Raji (cell line): Measurements from ENCODE around the gene ZMIZ1.

Experiments used
- POLR2A ChIP-seq: IDR thresholded peaks from 2 replicates; pipeline ENCODE4 v1.6.1; 2011; ENCODE audit warnings: low read depth, low read length, control low read depth; ENCODE audit not compliant: insufficient read depth

Gene ZMIZ1

GRCh38 chr10:79118286-79119202 is 49.8 kb downstream of the ZMIZ1 start:
- TF ChIP-seq POLR2A, result no peak

- TF ChIP-seq POLR2A, result no peak
Observed at GRCh38 chr10:79119306-79119705, 50.5 kb downstream of the ZMIZ1 start.

- no peak for TF ChIP-seq POLR2A
Observed at GRCh38 chr10:79123547-79123963, 54.8 kb downstream of the ZMIZ1 start.

GRCh38 chr10:79124066-79124465 is 55.3 kb downstream of the ZMIZ1 start:
- TF ChIP-seq POLR2A, result no peak

- TF ChIP-seq POLR2A, result no peak
Observed at GRCh38 chr10:79125092-79125491, 56.3 kb downstream of the ZMIZ1 start.

- no peak for TF ChIP-seq POLR2A
Observed at GRCh38 chr10:79126351-79127080, 57.8 kb downstream of the ZMIZ1 start.

GRCh38 chr10:79127151-79127961 is 58.6 kb downstream of the ZMIZ1 start:
- no peak for TF ChIP-seq POLR2A

- no peak for TF ChIP-seq POLR2A
Observed at GRCh38 chr10:79128241-79128922, 59.6 kb downstream of the ZMIZ1 start.

- TF ChIP-seq POLR2A, result no peak
Observed at GRCh38 chr10:79128923-79129305, 60.1 kb downstream of the ZMIZ1 start.

- no peak for TF ChIP-seq POLR2A
Observed at GRCh38 chr10:79129361-79129997, 60.7 kb downstream of the ZMIZ1 start.

GRCh38 chr10:79130255-79130654 is 61.5 kb downstream of the ZMIZ1 start:
- TF ChIP-seq POLR2A, result no peak

- no peak for TF ChIP-seq POLR2A
Observed at GRCh38 chr10:79130846-79131245, 62.1 kb downstream of the ZMIZ1 start.

GRCh38 chr10:79131836-79132631 is 63.3 kb downstream of the ZMIZ1 start:
- no peak for TF ChIP-seq POLR2A

- no peak for TF ChIP-seq POLR2A
Observed at GRCh38 chr10:79132681-79133381, 64.1 kb downstream of the ZMIZ1 start.
